ENCODE results near the gene GTF2F2. TPM values are rescaled to one million over a fixed set of nuclear protein-coding genes. Genes with fewer than 3 reads are reported as not detected.

GTF2F2 gene
- total RNA-seq, 1 donor from 2014 or later: 60.1 TPM

DNA sequence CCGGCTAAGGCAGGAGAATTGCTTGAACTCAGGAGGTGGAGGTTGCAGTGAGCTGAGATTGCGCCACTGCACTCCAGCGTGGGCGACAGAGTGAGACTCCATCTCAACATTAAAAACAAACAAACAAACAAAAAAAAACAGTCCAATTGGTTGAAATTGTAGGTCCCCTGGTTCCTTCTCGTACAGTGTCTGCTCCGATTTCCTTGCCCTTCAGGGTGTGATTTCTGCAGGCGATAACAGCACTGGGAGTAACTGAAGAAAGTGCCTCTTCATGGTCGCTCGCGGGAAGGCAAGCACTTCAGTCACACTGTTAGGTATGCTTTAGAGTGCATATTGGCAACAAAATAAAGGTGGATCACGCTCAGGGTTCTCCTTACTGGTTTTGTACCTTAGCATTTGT lies 181.0 kb downstream of the GTF2F2 start:
- no peak for DNase-seq (ENCODE audit: low read depth)

- DNase-seq (ENCODE audit: low read depth): no peak
Measured at GRCh38 chr13:45302507-45302906, 182.2 kb downstream of the GTF2F2 start.

- no peak for DNase-seq (ENCODE audit: low read depth)
Measured at GRCh38 chr13:45303026-45303425, 182.7 kb downstream of the GTF2F2 start.

- no peak for DNase-seq (ENCODE audit: low read depth)
Measured at GRCh38 chr13:45303866-45304265, 183.6 kb downstream of the GTF2F2 start.

- DNase-seq (ENCODE audit: low read depth): no peak
Measured at GRCh38 chr13:45305079-45305478, 184.8 kb downstream of the GTF2F2 start.

DNA sequence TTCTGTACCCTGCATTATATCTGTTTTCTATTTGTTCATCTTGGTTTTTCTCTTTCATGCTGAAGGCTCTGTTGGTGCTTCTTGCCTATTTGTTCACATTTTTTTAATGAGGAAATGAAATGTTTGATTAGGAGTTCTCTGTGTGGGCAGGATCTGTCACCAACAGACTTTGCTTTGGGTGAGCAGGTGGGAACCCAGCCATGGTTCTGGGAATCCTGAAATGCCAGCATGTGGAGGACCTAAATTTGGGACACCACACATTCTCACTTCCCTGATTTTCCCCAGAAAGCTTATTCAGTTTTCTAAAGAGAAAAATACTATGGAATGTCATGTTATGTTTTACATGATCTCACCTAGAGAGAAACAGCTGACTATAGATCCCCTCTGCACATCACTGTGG lies 186.7 kb downstream of the GTF2F2 start:
- no peak for DNase-seq (ENCODE audit: low read depth)

GRCh38 chr13:45310341-45311131 lies 190.2 kb downstream of the GTF2F2 start:
- DNase-seq (ENCODE audit: low read depth): no peak

GRCh38 chr13:45314822-45315221 lies 194.5 kb downstream of the GTF2F2 start:
- DNase-seq (ENCODE audit: low read depth): no peak

GRCh38 chr13:45315520-45316167 lies 195.3 kb downstream of the GTF2F2 start:
- no peak for DNase-seq (ENCODE audit: low read depth)

DNA sequence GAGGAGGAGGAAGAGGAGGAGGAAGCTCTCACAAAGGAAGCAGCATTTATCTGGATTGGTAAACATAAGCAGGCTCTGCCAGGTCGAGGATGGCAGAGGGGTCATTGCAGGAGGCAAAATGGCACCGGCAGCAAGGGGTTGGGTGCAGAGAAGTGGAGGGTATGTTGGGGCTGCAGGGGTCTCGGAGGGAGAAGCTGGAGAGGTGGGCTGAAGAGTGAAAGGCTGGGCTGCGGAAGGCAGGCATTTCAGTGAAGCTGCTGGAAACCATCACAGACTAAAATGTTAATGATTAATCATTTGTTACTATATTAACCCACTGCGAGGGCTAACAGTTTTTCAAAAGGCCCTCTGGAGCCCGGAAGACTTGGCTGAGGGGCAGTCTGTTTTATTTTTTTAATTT lies 196.0 kb downstream of the GTF2F2 start:
- DNase-seq (ENCODE audit: low read depth): peak; percentile 68

- DNase-seq (ENCODE audit: low read depth): no peak
Measured at GRCh38 chr13:45316996-45317395, 196.7 kb downstream of the GTF2F2 start.

DNA sequence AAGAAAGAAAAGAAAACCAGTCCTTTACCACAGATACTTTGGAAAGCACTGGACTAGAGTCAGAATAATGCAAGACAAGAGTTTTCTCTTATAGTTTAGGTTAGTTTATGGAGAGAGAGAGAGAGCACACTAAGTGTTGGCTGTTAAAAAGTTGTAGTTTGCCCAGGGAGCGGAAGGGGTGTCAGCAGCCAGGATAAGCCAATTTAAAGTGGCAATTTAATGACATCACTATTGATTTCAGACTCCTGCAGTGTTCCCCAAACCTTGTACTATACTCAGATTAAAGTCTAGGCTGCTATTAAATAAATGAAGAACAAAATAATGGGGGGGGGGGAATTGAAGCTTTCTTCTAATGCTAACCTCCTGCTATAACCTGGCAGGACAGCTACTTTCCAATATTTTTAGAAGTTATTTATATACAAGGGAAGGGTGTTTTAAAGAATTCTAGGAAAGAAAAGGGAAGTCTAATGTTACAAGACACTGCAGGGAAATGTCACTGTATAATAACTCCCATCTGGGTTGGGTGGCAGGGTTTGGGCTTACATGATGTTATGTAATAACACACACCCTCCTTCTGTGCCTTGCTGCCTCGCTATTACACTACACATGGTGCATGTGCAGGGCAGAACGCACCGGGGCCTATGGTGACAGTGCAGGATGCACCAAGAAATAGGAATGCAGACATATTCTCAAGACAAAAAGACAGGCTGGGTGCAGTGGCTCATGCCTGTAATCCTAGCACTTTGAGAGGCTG lies 200.7 kb downstream of the GTF2F2 start:
- no peak for DNase-seq (ENCODE audit: low read depth)

GRCh38 chr13:45325806-45326205 lies 205.5 kb downstream of the GTF2F2 start:
- peak; percentile 88 for DNase-seq (ENCODE audit: low read depth)

DNA sequence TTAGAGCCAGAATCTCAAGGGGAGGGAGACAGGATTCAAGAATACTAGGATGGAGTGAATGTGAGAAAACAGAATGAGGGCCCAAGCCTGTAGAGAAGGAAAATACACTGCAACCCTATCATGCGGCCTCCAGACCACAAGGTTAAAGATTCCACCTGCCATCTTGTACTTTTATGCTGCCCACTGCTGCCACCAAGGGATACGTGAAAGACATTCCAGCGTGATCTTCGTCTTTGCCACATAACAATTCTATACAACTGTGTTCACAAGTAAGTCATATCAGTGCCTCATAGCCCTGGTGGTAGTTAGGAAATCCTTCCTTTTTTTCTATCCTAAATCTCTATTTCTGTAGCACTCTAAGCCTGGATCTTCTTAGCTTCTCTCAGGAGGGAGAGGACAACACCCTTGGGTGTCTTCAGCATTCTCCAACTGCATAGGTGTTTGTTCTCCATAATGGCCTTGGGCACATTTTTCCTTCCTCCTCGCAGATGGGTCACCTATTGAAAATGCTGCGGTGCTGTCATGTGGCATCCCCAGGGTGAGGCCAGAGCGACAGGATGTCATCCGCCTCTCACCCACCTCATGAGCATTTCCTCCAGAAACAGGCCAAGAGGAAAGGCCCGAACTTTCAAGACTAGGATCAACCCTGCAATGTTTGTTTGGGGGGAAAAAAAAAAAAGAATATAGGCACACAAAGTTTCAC lies 207.1 kb downstream of the GTF2F2 start:
- no peak for DNase-seq (ENCODE audit: low read depth)

GRCh38 chr13:45328661-45329111 lies 208.4 kb downstream of the GTF2F2 start:
- DNase-seq (ENCODE audit: low read depth): no peak

DNA sequence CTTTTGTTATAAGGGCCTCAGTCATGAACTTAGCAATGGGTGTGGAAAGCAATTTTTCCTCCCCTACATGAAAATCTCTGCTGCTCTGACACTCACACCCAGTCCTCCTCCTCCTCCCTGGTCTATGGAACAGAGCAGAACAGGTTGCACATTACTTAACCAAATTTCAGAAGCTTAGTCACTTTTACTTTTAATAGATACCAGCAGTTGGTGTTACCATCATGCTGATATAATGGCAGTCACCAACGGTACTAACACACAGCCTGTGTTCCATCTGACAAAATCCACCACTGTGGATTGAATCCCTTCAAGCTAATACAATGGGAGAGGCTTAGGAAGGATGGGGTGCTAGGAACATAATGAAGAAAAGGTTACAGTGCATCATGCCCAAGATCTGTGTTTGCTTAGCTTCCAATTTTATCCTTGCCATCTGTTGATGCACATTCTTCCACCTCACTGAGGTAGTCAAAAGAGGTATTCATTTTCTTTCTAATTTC lies 210.9 kb downstream of the GTF2F2 start:
- DNase-seq (ENCODE audit: low read depth): no peak

- DNase-seq (ENCODE audit: low read depth): no peak
Measured at GRCh38 chr13:45331692-45332035, 211.4 kb downstream of the GTF2F2 start.

DNA sequence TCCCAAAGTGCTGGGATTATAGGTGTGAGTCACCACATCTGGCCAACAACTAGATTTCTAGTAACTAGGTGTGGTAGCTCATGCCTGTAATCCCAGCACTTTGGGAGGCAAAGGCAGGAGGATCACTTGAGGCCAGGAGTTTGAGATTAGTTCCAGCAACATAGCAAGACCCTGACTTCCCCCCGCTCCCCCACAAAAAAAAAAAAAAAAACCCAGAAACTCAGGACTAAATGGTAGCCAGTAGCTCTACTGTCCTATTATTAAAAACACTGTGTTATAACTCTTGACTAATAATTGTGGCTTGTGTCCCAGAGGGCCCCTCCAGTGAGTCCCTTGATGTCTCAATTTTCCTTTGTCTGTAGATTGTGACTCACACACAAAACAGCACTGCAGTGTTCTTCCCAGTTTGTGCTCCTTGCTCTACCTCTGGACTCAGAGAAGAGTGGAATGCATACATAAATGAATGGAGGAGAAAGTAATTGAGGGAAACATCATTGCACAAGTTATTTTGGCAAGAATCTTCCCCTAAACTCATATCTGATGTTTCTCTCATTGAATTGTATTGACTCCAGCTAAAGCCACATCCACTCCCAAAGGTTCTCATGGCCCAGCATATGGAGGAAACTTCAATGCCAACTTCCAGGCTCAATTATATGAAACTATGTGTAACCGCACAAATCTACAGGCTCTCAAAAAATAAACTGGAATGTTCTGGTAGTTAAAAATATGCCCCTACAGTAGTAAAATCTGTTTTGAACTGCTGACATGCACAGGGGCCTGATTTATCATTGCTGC lies 211.9 kb downstream of the GTF2F2 start:
- DNase-seq (ENCODE audit: low read depth): peak; percentile 87

GRCh38 chr13:45332831-45333219 lies 212.5 kb downstream of the GTF2F2 start:
- DNase-seq (ENCODE audit: low read depth): no peak

DNA sequence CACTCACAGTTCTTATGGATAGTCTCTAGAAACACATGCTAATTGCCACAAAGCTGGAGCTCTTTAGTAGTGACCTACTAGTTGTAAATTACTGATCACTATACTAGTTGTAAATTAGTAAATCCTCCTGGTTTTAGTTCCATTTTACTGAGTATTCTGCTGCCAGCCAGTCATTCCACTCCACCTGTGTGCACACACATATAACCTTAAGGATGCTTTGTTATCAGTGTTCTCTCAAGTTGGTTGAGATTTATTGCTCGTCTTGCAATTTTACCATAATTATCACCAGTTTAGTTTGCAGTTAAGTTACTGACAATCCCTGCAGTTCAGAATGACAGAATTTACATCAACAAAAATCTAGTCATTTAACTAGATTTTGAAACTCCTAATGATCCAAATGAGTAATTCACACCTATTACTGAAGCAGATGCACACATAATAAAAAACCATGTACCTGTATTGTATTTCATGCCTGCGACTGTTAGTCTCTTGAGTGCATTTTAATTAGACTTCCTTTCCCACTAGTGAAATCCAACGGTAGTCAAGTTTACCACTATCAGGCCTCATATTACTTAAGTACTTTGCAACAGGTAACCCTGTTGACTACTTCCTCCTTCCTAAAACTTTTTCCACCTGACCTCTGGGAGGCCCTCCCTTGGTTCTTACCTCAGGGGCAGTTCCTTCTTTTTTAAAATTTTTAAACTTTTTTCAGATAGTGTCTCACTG lies 213.1 kb downstream of the GTF2F2 start:
- DNase-seq (ENCODE audit: low read depth): no peak

All from renal cortical epithelial cell (primary cell).